GM10266 (cell line): ENCODE measurements around the gene SLC35F3.
"Not testable (repeated sequence)": the region's sequence is repeated elsewhere in the genome, so short reads cannot be mapped to it uniquely, and the experiment has no call there.

Source experiments
- DNase-seq: peaks from one replicate; pipeline ENCODE4 v3.0.0; 2012; ENCODE audit errors: extremely low spot score
- CTCF ChIP-seq: IDR thresholded peaks from 2 replicates; pipeline ENCODE4 v1.5.1; 2012; ENCODE audit warnings: mild to moderate bottlenecking, low read depth; ENCODE audit not compliant: control insufficient read depth, insufficient read depth; ENCODE audit errors: missing control alignments

The SLC35F3 gene

GRCh38 chr1:234148816-234149215 lies 244.3 kb downstream of the SLC35F3 start:
- no peak for DNase-seq
- TF ChIP-seq CTCF, result no peak

- DNase-seq, result no peak
- TF ChIP-seq CTCF, result no peak
Observed at GRCh38 chr1:234149217-234149616, 244.7 kb downstream of the SLC35F3 start.

- DNase-seq, result no peak
- TF ChIP-seq CTCF, result no peak
Observed at GRCh38 chr1:234150892-234151291, 246.4 kb downstream of the SLC35F3 start.

GRCh38 chr1:234152344-234152743 lies 247.9 kb downstream of the SLC35F3 start:
- not testable (repeated sequence) for DNase-seq

- TF ChIP-seq CTCF, result peak; percentile 63
- peak; percentile 49 for DNase-seq
Observed at GRCh38 chr1:234154320-234155251, 250.1 kb downstream of the SLC35F3 start.

GRCh38 chr1:234162661-234163060 lies 258.2 kb downstream of the SLC35F3 start:
- TF ChIP-seq CTCF, result no peak
- no peak for DNase-seq

- no peak for TF ChIP-seq CTCF
Observed at GRCh38 chr1:234163267-234163919, 258.9 kb downstream of the SLC35F3 start.

More at GRCh38 chr1:234163267-234163919, 258.9 kb downstream of the SLC35F3 start:
- DNase-seq, result no peak
